Naive B cell (primary cell): Measurements from ENCODE around the gene FGFBP1. TPM values are rescaled to one million over a fixed set of nuclear protein-coding genes. Genes with fewer than 3 reads are reported as not detected.

Experiments used
- ATAC-seq, 2 donors: fragments of 150-1000 bp; cut with Tn5 transposase; 2 replicates each; pipeline ENCODE4 v1.10.0; 2021; ENCODE audit warnings: low read depth in 2 of 2, mild to moderate bottlenecking in 2 of 2, moderate library complexity in 2 of 2
- DNase-seq: peaks from one replicate; pipeline ENCODE4 v3.0.0; 2022
- H3K27ac Mint-ChIP-seq, 6 donors: one replicate each; pipeline ENCODE4 v1.8.0; 2020 to 2022; ENCODE audit warnings: mild to moderate bottlenecking in 6 of 6, mixed read lengths in 6 of 6, moderate library complexity in 5 of 6, inconsistent platforms in 2 of 6
- H3K27me3 Mint-ChIP-seq, 3 donors: one replicate each; pipeline ENCODE4 v1.8.0; 2021 to 2022; ENCODE audit warnings: mixed read lengths in 3 of 3, mild to moderate bottlenecking in 1 of 3
- H3K36me3 Mint-ChIP-seq, 2 donors: one replicate each; pipeline ENCODE4 v1.8.0; 2020 to 2022; ENCODE audit warnings: mixed read lengths in 2 of 2, inconsistent platforms in 1 of 2, mild to moderate bottlenecking in 1 of 2
- H3K4me1 Mint-ChIP-seq, 3 donors: one replicate each; pipeline ENCODE4 v1.8.0; 2020 to 2022; ENCODE audit warnings: mixed read lengths in 3 of 3, inconsistent platforms in 1 of 3, mild to moderate bottlenecking in 1 of 3, moderate library complexity in 1 of 3
- H3K4me3 Mint-ChIP-seq, 8 donors: one replicate each; pipeline ENCODE4 v1.8.0; 2020 to 2022; ENCODE audit warnings: mild to moderate bottlenecking in 8 of 8, mixed read lengths in 8 of 8, moderate library complexity in 8 of 8, inconsistent platforms in 2 of 8
- H3K9me3 Mint-ChIP-seq, 7 donors: one replicate each; pipeline ENCODE4 v1.8.0; 2020 to 2022; ENCODE audit warnings: mixed read lengths in 7 of 7, mild to moderate bottlenecking in 5 of 7, inconsistent platforms in 2 of 7, moderate library complexity in 1 of 7
- polyA plus RNA-seq, 6 donors: library from polyadenylated mRNA; unstranded; fragments of 300-500 nt; fragmentation: Illumina TruSeq; gene quantifications; one replicate each; pipeline ENCODE4 v1.2.3, GENCODE V29; 2021; ENCODE audit warnings: low read depth in 6 of 6

FGFBP1 gene
- polyA plus RNA-seq = not detected

- no peak for DNase-seq
- no peak within 1 kb of the TSS for H3K4me3 Mint-ChIP-seq
- H3K9me3 Mint-ChIP-seq = no peaks in the 10 kb centered on the region
- H3K36me3 Mint-ChIP-seq = no peaks in the 10 kb centered on the region
- no peaks in the 10 kb centered on the region for H3K4me1 Mint-ChIP-seq
- no peak for ATAC-seq
- peaks cover 7 to 17% (median 13%) of the 10 kb centered on the region in 3 donors for H3K27me3 Mint-ChIP-seq
- no peak within 1 kb of the TSS for H3K27ac Mint-ChIP-seq
Observed at GRCh38 chr4:15938640-15939039, at the start of gene FGFBP1. TSS of gene FGFBP1 (minus strand) at chr4:15938740. CDS start at chr4:15936632, 2,108 bp downstream.

- ATAC-seq (no peak), DNase-seq (no peak)
- Mint-ChIP-seq H3K4me1 (no peaks in the 10 kb centered on the region), H3K27ac (no peak overlapping the region), H3K9me3 (no peaks in the 10 kb centered on the region), H3K36me3 (no peaks in the 10 kb centered on the region), H3K27me3 (peaks cover 3 to 6% (median 5%) of the 10 kb centered on the region in 3 donors), H3K4me3 (no peak overlapping the region)
Observed at GRCh38 chr4:15988222-15988621, 49.7 kb upstream of the FGFBP1 start.

GRCh38 chr4:15986907-15987306 lies 48.4 kb upstream of the FGFBP1 start:
- H3K9me3 Mint-ChIP-seq = no peaks in the 10 kb centered on the region
- H3K27me3 Mint-ChIP-seq = peaks cover 5 to 6% (median 6%) of the 10 kb centered on the region in 3 donors
- no peak for DNase-seq
- ATAC-seq = no peak
- H3K4me1 Mint-ChIP-seq = no peaks in the 10 kb centered on the region
- H3K4me3 Mint-ChIP-seq = no peak overlapping the region
- peak overlapping the region in 1 of 6 donors; percentile 6 for H3K27ac Mint-ChIP-seq
- H3K36me3 Mint-ChIP-seq = no peaks in the 10 kb centered on the region

GRCh38 chr4:15983610-15984009 lies 45.1 kb upstream of the FGFBP1 start:
- no peak for DNase-seq
- no peak overlapping the region for H3K27ac Mint-ChIP-seq
- H3K27me3 Mint-ChIP-seq = peaks cover 0 to 3% (median under 1%) of the 10 kb centered on the region in 3 donors
- H3K36me3 Mint-ChIP-seq = no peaks in the 10 kb centered on the region
- no peak overlapping the region for H3K4me3 Mint-ChIP-seq
- no peaks in the 10 kb centered on the region for H3K4me1 Mint-ChIP-seq
- no peak for ATAC-seq
- H3K9me3 Mint-ChIP-seq = no peaks in the 10 kb centered on the region

- DNase-seq (no peak), ATAC-seq (no peak)
- Mint-ChIP-seq H3K9me3 (no peaks in the 10 kb centered on the region), H3K27ac (no peak overlapping the region), H3K36me3 (no peaks in the 10 kb centered on the region), H3K4me3 (no peak overlapping the region), H3K4me1 (no peaks in the 10 kb centered on the region), H3K27me3 (peaks cover 0 to 3% (median 0%) of the 10 kb centered on the region in 3 donors)
Observed at GRCh38 chr4:15982842-15983524, 44.4 kb upstream of the FGFBP1 start.

GRCh38 chr4:15976456-15977447 lies 38.2 kb upstream of the FGFBP1 start:
- DNase-seq (no peak), ATAC-seq (no peak)
- Mint-ChIP-seq H3K4me1 (no peaks in the 10 kb centered on the region), H3K27me3 (no peaks in the 10 kb centered on the region), H3K27ac (peak overlapping the region in 1 of 6 donors; percentile 39), H3K36me3 (no peaks in the 10 kb centered on the region), H3K4me3 (no peak overlapping the region), H3K9me3 (no peaks in the 10 kb centered on the region)

- DNase-seq = no peak
- peaks cover under 1 to 5% of the 10 kb centered on the region in 2 donors for H3K36me3 Mint-ChIP-seq
- no peak overlapping the region for H3K27ac Mint-ChIP-seq
- H3K4me3 Mint-ChIP-seq = no peak overlapping the region
- peaks cover 0 to 8% (median 3%) of the 10 kb centered on the region in 7 donors for H3K9me3 Mint-ChIP-seq
- ATAC-seq = no peak
- H3K27me3 Mint-ChIP-seq = peaks cover 0 to 1% (median 0%) of the 10 kb centered on the region in 3 donors
- H3K4me1 Mint-ChIP-seq = no peaks in the 10 kb centered on the region
Observed at GRCh38 chr4:15971068-15971801, 32.7 kb upstream of the FGFBP1 start.

- ATAC-seq = no peak
Observed at GRCh38 chr4:15968551-15969300, 30.2 kb upstream of the FGFBP1 start.

GRCh38 chr4:15965325-15965724 lies 26.8 kb upstream of the FGFBP1 start:
- Mint-ChIP-seq H3K4me1 (peaks cover 0 to 15% (median 9%) of the 10 kb centered on the region in 3 donors), H3K27ac (peak overlapping the region in 2 of 6 donors; percentile 49 to 64), H3K27me3 (peaks cover 0 to 3% (median 0%) of the 10 kb centered on the region in 3 donors), H3K36me3 (peaks cover 5 to 12% of the 10 kb centered on the region in 2 donors), H3K4me3 (no peak overlapping the region), H3K9me3 (peaks cover 0 to 12% (median 6%) of the 10 kb centered on the region in 7 donors)
- ATAC-seq (no peak), DNase-seq (no peak)

More at GRCh38 chr4:15968551-15969300, 30.2 kb upstream of the FGFBP1 start:
- Mint-ChIP-seq H3K36me3 (peaks cover 5 to 12% of the 10 kb centered on the region in 2 donors), H3K27ac (no peak overlapping the region), H3K27me3 (peaks cover 0 to 3% (median 0%) of the 10 kb centered on the region in 3 donors), H3K9me3 (peaks cover 0 to 12% (median 6%) of the 10 kb centered on the region in 7 donors), H3K4me1 (peaks cover 0 to 7% (median 0%) of the 10 kb centered on the region in 3 donors), H3K4me3 (no peak overlapping the region)
- DNase-seq = no peak

- DNase-seq (no peak), ATAC-seq (no peak)
- Mint-ChIP-seq H3K27ac (peak overlapping the region in 2 of 6 donors; percentile 19 to 43), H3K36me3 (peaks cover 5 to 12% of the 10 kb centered on the region in 2 donors), H3K4me1 (peaks cover 0 to 15% (median 9%) of the 10 kb centered on the region in 3 donors), H3K4me3 (no peak overlapping the region), H3K9me3 (peaks cover 0 to 12% (median 6%) of the 10 kb centered on the region in 7 donors), H3K27me3 (peaks cover 0 to 3% (median 0%) of the 10 kb centered on the region in 3 donors)
Observed at GRCh38 chr4:15964159-15964558, 25.6 kb upstream of the FGFBP1 start.

- H3K36me3 Mint-ChIP-seq = peaks cover 5 to 12% of the 10 kb centered on the region in 2 donors
- ATAC-seq (peak; percentile 97 to 98), DNase-seq (peak; percentile 54)
- H3K4me3 Mint-ChIP-seq = peak overlapping the region in 1 of 8 donors; percentile 8
- H3K27me3 Mint-ChIP-seq = peaks cover 0 to 3% (median 0%) of the 10 kb centered on the region in 3 donors
- H3K9me3 Mint-ChIP-seq = peaks cover 0 to 12% (median 6%) of the 10 kb centered on the region in 7 donors
- H3K27ac Mint-ChIP-seq = peak overlapping the region in 1 of 6 donors; percentile 76
- peaks cover 0 to 15% (median 9%) of the 10 kb centered on the region in 3 donors for H3K4me1 Mint-ChIP-seq
Observed at GRCh38 chr4:15963576-15963975, 25.0 kb upstream of the FGFBP1 start.

- Mint-ChIP-seq H3K9me3 (peaks cover 0 to 12% (median 6%) of the 10 kb centered on the region in 7 donors), H3K27me3 (peaks cover 0 to 3% (median 0%) of the 10 kb centered on the region in 3 donors), H3K4me1 (peaks cover 0 to 15% (median 9%) of the 10 kb centered on the region in 3 donors), H3K36me3 (peaks cover 5 to 12% of the 10 kb centered on the region in 2 donors), H3K4me3 (peak within 1 kb of the TSS in 3 of 8 donors; percentile 8 to 74 (median 44)), H3K27ac (peak within 1 kb of the TSS in 2 of 6 donors; percentile 21 to 76)
- ATAC-seq (peak; percentile 50 to 57), DNase-seq (peak; percentile 18)
Observed at GRCh38 chr4:15963001-15963451, 24.5 kb upstream of the FGFBP1 start, which contains the start of gene FGFBP2. TSS of gene FGFBP2 (minus strand) at chr4:15963175. CDS start at chr4:15963129, 46 bp downstream.
